Measurements from ENCODE around the gene NANOS3. TPM values are rescaled to one million over a fixed set of nuclear protein-coding genes. Genes with fewer than 3 reads are reported as not detected.

Gene NANOS3
- total and polyA plus RNA-seq, 10 of the 15 experiments (the other 5 are each of a cell fraction or from before 2014, with no cell fraction given), result 0.31 to 1.7 (median 0.81) TPM

DNA sequence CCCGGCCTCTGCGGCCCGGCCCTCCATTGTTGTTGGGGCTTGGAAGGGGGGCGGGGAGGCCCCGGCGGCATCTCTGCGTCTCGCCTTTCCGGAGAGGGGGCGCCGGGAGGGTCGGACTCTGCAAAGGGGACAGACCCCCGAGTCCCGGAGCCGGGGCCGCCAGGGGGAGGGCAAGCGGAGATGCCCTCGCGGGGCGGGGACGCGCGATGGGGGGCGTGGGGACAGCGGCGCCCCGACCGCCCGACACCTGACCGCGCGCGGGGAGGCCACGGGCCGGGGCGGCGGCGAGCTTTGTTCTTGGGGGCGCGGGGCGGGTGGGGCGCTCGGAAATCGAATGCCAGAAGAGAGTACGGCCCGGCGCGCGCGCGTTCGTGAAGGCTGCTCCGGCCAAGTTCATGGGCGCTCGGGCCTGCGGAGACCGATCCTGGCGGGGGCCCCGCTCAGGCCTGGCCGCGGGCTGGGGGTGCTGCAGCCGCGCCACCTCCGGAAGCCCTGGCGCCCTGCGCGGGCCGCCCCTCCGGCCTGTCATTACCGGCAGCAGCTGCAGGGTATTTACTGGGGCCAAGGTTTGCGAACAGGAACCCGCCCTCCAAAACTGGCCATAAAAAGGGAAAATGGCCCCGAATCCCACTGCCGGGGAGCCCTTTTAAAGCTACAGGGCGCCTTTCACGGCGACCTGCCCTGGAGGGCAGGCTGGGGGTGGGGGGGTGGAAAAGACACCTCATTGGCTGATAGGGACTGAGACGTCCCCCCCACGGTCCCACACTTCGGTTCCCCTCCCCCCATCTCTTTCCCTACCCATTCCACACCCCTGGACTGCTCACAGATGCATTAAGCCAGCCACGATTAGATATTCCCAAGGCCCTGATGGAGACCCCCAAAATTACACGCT lies 11.1 kb upstream of the NANOS3 start (continued):
- TF ChIP-seq, protein P1, sequence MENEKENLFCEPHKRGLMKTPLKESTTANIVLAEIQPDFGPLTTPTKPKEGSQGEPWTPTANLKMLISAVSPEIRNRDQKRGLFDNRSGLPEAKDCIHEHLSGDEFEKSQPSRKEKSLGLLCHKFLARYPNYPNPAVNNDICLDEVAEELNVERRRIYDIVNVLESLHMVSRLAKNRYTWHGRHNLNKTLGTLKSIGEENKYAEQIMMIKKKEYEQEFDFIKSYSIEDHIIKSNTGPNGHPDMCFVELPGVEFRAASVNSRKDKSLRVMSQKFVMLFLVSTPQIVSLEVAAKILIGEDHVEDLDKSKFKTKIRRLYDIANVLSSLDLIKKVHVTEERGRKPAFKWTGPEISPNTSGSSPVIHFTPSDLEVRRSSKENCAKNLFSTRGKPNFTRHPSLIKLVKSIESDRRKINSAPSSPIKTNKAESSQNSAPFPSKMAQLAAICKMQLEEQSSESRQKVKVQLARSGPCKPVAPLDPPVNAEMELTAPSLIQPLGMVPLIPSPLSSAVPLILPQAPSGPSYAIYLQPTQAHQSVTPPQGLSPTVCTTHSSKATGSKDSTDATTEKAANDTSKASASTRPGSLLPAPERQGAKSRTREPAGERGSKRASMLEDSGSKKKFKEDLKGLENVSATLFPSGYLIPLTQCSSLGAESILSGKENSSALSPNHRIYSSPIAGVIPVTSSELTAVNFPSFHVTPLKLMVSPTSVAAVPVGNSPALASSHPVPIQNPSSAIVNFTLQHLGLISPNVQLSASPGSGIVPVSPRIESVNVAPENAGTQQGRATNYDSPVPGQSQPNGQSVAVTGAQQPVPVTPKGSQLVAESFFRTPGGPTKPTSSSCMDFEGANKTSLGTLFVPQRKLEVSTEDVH (IDR thresholded peaks at IDR 0.05; ENCODE audit: low read depth, partially characterized antibody), result no peak
- TF ChIP-seq STAT1 (conservative IDR thresholded peaks at IDR 0.05), result no peak
- no peak for TF ChIP-seq RCOR1 (conservative IDR thresholded peaks at IDR 0.05; ENCODE audit: low read depth, low read length)
- no peak for TF ChIP-seq SUPT20H (IDR thresholded peaks at IDR 0.05; ENCODE audit: borderline replicate concordance, control insufficient read depth, low read depth, low read length)
- TF ChIP-seq, protein P2, sequence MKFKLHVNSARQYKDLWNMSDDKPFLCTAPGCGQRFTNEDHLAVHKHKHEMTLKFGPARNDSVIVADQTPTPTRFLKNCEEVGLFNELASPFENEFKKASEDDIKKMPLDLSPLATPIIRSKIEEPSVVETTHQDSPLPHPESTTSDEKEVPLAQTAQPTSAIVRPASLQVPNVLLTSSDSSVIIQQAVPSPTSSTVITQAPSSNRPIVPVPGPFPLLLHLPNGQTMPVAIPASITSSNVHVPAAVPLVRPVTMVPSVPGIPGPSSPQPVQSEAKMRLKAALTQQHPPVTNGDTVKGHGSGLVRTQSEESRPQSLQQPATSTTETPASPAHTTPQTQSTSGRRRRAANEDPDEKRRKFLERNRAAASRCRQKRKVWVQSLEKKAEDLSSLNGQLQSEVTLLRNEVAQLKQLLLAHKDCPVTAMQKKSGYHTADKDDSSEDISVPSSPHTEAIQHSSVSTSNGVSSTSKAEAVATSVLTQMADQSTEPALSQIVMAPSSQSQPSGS (IDR thresholded peaks at IDR 0.05; ENCODE audit: low read length), result no peak
- TF ChIP-seq, protein P3, sequence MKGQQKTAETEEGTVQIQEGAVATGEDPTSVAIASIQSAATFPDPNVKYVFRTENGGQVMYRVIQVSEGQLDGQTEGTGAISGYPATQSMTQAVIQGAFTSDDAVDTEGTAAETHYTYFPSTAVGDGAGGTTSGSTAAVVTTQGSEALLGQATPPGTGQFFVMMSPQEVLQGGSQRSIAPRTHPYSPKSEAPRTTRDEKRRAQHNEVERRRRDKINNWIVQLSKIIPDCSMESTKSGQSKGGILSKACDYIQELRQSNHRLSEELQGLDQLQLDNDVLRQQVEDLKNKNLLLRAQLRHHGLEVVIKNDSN (IDR thresholded peaks at IDR 0.05; ENCODE audit: borderline replicate concordance, extremely low read length, insufficient read depth, low read depth, low read length), result no peak
- TF ChIP-seq GATAD2B (conservative IDR thresholded peaks at IDR 0.05; ENCODE audit: low read depth), result peak; percentile 52; the same call in 1 of the 2 replicates
- TF ChIP-seq FOS (IDR thresholded peaks at IDR 0.05; ENCODE audit: borderline replicate concordance, extremely low read depth, insufficient read length), result no peak
- TF ChIP-seq POLR2AphosphoS5 (IDR thresholded peaks at IDR 0.05; ENCODE audit: low read length), result no peak
- no peak for TF ChIP-seq LARP7 (IDR thresholded peaks at IDR 0.05)
- TF ChIP-seq NFIC (IDR thresholded peaks at IDR 0.05; ENCODE audit: low read depth, low read length), result no peak
- no peak for TF ChIP-seq RAD51 (IDR thresholded peaks at IDR 0.05)
- TF ChIP-seq, protein P4, sequence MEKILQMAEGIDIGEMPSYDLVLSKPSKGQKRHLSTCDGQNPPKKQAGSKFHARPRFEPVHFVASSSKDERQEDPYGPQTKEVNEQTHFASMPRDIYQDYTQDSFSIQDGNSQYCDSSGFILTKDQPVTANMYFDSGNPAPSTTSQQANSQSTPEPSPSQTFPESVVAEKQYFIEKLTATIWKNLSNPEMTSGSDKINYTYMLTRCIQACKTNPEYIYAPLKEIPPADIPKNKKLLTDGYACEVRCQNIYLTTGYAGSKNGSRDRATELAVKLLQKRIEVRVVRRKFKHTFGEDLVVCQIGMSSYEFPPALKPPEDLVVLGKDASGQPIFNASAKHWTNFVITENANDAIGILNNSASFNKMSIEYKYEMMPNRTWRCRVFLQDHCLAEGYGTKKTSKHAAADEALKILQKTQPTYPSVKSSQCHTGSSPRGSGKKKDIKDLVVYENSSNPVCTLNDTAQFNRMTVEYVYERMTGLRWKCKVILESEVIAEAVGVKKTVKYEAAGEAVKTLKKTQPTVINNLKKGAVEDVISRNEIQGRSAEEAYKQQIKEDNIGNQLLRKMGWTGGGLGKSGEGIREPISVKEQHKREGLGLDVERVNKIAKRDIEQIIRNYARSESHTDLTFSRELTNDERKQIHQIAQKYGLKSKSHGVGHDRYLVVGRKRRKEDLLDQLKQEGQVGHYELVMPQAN (conservative IDR thresholded peaks at IDR 0.05), result peak; percentile 47; the same call in 1 of the 2 replicates
- no peak for TF ChIP-seq CREM (IDR thresholded peaks at IDR 0.05; ENCODE audit: low read depth)
- peak; percentile 56; the same call in 1 of the 2 replicates for TF ChIP-seq MLLT1 (IDR thresholded peaks at IDR 0.05)
- 0 out of 2 replicates have a peak, but pooled peaks have one; percentile 46 for TF ChIP-seq NBN (IDR thresholded peaks at IDR 0.05)
- TF ChIP-seq WRNIP1 (IDR thresholded peaks at IDR 0.05; ENCODE audit: borderline replicate concordance, low read depth, low read length), result no peak
- TF ChIP-seq EGR1 (IDR thresholded peaks at IDR 0.05; ENCODE audit: borderline replicate concordance in 1 of 2, low read depth in 2 of 2, low read length in 2 of 2), result no peak
- TF ChIP-seq SMARCA5 (IDR thresholded peaks at IDR 0.05), result 0 out of 2 replicates have a peak, but pooled peaks have one; percentile 17
- no peak for TF ChIP-seq SRF (IDR thresholded peaks at IDR 0.05; ENCODE audit: low read depth in 2 of 2, low read length in 2 of 2)
- no peak for TF ChIP-seq KAT2A (conservative IDR thresholded peaks at IDR 0.05; ENCODE audit: control insufficient read depth, low read depth, low read length)
